HG03460 (cell line): ENCODE data around the gene ZNF276.

Experiments used
- ATAC-seq: cut with Tn5 transposase; IDR thresholded peaks from one replicate; pipeline ENCODE4 v1.9.1; 2021; ENCODE audit not compliant: unreplicated experiment

Gene ZNF276

DNA sequence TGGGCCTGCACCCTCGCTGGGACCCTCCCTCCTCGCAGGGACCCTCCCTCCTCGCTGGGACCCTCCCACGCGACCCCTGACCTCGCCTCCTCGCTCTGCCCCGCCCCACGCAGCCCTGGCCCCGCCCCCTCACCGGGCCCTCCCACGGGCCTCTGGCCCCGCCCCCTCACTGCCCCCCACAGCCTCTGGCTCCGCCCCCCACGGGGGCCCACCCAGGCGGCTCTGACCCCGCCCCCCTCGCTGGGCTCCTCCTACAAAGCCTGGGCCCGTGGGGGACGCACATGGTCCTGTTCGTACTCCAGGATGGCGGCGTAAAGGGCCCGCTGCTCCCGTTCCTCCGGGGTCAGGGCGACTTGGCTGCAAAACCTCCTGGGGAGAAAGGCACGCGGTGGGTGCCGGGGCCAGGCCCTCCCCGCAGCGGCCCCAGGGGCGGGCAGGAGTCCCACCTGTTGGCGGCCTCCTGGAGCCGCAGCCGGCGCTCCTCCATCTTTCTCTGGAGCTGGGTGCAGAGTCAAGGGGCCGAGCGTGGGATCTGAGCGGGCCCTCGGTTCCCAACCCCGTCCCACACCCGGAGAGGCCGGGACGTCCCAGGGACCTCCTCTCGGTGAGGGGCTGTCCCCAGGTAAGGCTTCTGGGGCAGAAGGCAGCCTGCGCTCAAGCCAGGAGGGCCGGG lies 9.6 kb upstream of the ZNF276 start:
- ATAC-seq = peak; percentile 58

DNA sequence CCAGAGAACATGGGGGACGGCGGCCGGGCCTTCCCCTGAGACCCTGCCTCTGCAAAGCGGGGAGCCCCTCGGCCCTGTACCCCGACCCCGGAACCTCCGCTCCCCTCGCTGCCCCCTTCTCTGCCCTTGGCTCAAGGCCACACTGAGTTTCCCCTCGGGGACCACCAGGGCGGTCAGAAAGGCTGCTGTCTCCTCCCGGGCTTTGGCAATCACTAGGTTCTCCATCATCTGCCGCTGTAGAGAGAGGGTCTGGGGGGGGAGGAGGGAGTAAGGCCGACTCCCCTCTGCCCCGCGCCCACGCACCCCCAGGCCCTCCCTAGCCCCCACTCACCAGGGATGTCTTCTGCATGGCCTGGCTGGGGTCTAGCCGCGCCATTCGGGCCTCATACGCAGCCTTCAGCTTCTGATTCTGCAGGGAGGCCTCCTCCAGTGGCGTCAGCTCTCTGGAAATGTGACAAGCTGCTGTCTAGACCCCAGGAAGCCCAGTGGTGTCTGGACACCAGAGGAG lies 9.0 kb upstream of the ZNF276 start:
- peak; percentile 22 for ATAC-seq

DNA sequence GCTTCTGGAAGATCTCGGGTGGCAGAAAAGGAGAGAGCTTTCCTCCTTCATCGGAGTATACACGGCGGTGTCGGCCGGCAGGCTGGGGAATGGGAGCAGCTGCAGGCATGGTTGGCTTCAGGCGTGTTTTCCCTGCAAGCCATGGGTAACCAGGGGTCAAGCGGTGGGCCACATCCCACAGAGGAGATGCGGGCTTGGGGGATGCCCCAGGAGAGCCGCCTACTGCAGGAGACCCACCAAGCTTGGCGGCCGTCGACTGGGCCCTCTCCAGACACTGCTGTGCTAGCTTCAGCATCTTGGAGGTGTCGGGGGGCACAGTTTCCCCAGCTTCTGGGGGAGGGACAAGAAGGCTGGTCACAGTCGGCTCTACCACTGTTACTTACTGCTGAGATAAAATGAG lies 4.8 kb upstream of the ZNF276 start:
- ATAC-seq = no peak

DNA sequence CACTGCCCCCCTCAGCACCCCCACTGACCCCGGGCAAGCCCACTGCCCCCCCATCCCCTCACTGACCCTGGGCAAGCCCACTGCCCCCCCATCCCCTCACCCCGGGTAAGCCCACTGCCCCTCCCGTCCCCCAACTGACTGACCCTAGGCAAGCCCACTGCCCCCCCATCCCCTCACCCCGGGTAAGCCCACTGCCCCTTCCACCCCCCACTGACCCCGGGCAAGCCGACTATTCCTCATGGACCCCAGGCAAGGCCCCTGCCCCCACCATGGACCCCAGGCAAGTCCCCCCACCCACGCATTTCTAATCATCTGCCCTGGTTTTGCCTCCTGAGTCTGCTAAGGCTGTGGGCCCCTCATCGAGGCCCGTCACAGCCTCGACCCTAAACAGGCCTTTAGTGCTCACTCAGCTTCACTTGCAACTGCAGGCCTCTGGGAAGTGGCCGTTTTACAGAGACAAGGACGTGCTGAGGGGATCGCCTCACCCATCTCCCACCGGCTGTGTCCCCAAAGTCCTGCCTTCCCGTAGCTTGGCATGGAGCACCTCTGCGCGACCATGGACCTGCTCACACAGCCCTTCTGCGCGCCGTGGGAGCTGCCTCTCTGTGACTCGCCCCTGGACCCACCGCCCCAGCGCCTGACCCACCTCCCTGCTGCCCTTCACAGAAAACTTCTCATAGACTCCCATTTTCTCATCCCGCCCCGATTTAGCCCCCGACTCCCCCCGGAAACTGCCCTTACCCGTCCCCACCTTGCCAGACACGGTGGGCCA lies 4.2 kb upstream of the ZNF276 start:
- ATAC-seq = no peak

DNA sequence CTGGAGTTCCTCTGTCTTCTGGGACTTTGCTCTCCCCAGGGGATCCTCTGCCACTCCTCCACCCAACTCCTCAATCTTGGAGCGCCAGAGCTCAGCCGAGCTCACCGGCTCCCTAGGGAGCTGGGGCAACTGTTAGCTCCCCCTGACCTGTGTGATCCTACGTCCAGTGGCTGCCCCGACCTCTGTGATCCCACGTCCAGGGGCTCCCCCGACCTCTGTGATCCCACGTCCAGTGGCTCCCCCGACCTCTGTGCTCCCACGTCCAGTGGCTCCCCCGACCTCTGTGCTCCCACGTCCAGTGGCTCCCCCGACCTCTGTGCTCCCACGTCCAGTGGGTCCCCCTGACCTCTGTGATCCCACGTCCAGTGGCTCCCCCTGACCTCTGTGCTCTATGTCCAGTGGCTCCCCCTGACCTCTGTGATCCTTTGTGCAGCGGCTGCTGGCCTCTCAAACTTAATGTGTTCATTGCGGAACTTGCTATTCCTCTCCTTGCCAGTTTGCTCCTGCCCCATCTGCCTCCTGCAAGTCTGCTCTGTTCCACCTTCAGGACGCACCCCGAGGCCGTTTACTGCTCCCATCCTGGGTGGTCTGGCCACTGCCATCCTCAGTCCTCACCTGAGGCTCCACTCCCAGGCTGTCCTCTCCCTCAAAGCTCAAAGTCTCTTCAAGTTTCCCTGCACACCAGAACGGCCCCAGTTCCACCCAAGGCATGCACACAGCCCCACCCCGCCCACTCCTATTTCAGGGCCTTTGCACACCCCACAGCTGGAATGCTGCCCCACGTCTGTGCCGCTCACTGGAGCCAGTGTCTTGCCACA lies 3.4 kb upstream of the ZNF276 start:
- ATAC-seq = no peak

DNA sequence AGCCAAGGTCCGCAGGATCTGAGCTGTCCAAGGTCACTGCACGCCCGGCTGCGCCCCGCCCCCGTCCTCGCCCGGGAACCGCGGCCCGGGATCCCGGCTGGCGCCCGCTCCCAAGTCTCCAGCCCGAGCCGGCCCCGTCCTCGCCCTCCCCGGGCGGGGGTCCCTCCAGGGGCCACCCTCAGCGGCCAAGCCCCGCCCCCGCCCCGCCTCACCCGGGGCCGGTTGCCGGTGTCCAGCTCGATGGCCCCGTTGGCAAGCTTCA lies 855 bp upstream of the ZNF276 start:
- peak; percentile 3 for ATAC-seq

DNA sequence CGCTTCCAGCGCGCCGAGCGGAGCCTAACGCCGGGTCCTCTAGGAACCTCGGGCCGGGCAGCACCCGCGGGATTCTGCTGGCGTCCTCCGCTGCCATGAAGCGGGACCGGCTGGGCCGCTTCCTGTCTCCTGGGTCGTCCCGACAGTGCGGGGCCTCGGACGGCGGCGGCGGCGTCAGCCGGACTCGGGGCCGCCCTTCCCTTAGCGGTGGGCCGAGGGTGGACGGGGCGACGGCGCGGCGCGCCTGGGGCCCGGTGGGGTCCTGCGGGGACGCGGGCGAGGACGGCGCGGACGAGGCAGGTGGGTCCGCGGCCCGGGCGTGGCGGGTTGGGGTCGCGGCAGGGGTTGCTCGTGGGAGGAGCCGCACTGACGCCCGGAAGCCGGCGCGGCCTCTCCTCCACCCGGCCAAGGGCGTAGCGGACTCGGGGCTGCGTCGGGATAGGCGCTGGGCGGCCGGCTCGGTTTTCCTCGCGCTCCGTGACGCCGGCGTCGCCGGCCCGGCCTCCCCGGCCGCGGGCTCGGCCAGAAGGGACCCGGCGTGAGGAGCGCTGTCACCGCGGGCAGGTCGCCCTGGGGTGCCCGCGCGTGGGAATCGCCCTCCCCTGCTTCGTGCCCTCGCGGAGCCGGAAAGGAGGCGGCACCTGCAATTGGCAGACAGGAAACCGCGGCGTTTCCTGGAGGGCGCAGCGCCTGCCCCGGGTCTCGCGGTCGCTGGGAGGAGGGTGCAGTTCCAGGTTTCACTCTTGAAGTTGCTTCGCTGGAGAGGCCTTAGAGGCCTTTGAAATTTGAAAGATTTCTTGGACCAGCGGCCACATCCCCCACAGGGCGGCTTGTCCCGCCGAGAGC lies 432 bp downstream of the ZNF276 start:
- peak; percentile 30 for ATAC-seq

DNA sequence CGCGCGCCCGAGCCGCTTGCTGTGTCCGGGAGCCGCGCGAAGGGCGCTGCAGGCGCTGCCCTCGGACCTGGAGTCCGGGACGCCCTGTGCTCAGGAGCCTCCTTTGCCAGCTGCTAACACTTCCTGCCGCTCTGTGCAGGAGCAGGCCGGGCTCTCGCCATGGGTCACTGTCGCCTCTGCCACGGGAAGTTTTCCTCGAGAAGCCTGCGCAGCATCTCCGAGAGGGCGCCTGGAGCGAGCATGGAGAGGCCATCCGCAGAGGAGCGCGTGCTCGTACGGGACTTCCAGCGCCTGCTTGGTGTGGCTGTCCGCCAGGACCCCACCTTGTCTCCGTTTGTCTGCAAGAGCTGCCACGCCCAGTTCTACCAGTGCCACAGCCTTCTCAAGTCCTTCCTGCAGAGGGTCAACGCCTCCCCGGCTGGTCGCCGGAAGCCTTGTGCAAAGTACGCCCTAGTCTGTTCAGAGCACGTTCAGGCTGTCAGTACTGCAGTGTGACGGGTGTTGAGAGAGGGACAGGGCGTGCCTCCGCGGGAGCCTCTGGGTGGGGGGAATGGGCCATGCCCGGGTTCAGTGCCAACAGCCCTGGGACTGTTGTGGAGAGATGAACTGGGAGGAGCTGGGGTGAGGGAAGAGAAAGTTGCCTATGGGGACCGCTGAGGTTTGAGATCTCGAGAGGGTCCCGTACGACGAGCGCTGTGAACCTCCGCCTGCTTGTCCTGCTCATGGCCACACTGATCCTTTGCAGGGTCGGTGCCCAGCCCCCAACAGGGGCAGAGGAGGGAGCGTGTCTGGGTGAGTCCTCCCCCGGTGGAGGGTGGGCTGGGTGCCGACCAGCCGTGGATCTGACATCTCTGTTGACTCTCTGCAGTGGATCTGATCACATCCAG lies 1.3 kb downstream of the ZNF276 start:
- ATAC-seq = no peak

DNA sequence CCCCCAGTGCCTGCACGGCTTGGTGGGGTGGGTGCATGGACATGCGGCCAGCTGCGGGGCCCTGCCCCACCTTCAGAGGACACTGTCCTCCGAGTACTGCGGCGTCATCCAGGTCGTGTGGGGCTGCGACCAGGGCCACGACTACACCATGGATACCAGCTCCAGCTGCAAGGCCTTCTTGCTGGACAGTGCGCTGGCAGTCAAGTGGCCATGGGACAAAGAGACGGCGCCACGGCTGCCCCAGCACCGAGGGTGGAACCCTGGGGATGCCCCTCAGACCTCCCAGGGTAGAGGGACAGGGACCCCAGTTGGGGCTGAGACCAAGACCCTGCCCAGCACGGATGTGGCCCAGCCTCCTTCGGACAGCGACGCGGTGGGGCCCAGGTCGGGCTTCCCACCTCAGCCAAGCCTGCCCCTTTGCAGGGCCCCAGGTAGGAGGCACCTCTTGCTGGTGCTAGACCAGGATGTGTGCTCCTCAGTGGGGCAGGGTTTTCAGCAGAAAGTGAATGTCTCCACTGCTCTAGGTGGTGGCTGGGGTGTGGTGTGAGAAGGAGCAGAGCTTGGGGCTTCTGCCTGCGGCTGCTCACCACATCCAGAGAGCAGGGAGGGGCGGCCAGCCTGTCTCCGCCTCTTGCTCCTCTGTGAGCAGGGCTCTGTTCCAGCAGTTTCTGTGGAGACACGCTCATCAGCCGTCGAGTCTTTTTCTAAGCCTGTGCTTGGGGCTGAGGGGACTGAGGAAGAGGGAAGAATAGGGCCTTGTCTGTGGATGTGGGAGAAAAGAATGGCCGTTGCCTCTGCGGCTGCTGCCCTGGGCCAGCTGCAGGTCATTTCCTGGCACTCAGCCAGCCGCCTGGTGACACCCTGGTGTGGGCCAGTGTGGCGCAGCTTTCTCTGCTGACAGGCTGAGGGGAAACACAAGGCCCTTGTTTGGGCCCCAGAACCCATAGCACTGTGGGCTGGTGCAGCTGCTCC lies 2.2 kb downstream of the ZNF276 start:
- no peak for ATAC-seq

DNA sequence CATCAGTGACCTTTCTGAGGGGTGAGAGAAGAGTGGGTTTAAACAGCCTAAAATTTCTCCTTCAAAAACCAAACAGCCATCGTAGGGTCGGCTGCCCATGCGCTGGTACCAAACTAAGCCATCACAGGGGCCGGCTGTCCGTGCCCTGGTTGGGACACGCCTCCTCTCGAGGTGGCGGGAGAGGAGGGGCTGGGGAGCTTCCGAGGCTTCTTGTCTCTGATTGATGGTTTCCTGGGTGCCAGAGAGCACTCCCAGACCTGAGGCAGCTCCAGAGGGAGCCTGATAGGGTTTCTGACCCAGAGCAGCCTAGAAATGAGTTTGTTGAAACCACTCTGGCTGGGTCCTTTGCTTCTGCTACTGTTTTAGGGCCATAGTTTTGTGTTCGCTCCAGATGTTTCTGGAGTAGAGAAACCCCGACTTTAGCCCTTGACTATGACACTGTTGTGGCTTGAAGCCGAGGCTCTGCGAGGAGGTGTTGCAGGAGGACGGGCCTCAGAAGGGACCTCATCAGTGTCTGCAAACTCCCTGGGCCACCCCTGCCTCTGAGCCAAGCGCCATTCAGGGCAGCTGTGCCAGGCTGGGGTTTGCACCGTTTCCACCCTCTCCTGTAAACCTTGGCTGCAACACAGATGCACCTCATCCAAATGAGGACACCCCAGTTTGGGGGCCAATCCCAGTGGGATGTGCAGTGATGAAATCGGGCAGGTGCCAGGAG lies 6.2 kb downstream of the ZNF276 start:
- no peak for ATAC-seq

DNA sequence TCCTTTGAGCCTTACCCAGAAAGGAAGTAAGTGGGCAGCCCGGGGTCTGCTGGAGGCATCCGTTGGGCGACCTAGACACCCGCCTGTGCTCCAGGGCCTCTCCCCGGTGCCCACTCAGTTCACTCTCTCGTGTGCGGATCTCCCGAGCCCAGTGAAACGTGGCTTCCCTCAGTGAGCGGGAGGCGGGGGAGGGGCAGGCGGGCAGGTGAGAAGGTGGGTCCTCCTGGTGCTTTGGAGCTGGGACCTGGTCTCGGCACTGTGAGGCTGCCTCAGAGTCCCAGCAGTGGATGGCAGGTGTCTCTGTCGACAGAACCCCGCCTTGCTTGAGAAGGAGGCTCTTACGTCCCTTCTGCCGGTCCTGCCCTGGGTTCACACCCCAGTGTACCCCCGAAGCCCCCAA lies 8.0 kb downstream of the ZNF276 start:
- ATAC-seq = no peak

DNA sequence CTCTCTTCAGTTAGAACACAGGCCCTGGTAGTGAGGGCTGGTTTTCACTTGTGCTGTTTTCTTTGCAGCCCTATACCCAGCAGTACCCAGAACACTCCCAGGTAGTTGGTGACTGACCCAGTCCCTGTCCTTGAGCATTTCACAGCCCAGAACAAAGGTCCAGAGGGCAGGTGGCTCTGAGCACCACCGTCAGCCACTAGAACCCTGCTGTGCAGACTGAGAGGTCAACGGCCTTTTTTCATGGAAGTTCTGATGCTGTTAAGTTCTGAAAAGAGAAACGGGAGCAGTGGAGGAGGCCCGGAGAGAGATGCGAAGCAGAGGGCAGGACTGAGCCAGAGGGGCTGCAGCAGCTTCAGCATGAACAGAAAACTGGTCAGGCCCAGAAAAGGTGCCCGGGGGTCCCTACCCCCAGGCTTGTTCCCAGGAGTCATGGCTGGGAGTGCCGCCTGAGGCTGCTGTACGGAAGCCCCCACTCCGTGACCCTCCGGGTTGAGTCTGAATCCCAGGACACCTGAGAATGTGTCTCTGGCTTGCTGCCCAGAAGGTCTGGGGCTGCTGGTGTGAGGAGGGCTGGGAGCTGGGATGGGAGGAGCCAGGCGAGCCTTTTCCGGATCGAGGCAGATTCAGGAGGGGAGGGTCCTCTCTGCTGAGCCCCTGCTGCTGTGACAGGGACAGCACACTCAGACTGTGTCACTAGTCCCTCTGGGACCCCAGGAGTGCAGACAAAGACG lies 8.7 kb downstream of the ZNF276 start:
- no peak for ATAC-seq

DNA sequence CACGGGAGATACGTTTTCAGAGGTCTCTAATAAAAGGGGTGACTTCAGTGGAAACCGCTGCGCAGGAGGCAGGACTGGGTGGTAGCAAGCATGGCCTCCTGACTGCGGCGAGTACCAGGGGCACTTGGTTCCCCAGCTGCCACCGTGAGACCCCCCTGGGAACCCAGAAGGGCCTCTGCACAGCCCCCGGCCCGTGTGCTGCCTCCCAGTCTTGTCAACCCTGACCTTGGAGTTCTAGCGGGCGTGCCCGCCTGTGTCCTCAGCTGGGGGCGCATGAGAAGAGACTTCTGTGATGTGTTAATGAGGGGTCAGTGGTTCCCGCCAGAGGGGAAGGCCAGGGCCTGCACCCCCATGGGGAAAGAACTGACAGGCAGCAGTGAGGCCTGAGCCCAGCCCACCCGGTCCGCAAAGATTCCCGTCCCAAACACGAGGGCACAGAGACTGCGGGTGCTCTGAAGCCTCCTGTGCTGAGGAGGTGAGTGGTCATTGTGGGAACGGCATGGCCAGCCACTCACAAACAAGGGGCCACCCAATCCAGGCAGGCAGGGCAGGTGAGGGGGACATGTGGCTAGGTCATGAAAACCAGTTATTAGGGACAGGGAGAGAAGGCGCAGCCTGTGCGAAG lies 9.4 kb downstream of the ZNF276 start:
- ATAC-seq = no peak

DNA sequence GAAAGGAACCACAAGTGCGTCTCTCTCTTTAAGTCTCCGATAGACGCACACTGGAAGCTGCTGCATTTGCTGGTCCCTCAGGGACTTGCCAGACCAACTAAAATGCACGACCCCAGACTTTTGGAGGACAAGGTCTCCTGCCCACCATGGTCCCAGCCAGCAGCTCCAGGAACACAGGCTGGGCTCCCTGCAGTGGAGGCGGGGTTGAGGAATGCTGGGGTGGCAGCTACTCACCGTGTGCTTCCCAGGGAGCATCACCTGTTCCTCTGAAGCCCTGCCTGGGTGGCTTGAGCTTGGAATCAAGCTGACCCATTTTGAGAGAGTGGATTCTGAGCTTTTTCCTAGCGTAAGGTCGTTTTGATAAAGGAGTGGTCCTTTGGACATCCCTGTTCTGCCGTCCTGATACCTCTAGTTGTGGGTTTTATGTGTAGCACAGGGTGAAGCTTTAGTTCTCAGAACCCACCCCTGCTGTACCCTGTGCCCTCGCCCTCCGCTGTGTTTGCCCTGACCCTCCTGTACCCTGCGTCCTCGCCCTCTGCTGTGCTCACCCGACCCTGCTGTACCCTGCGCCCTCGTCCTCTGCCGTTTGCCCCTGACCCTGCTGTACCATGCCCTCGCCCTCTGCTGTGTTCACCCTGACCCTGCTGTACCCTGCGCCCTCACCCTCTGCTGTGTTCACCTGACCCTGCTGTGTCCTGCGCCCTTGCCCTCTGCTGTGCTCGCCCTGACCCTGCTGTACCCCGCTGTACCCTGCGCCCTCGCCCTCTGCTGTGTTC lies 11.0 kb downstream of the ZNF276 start:
- no peak for ATAC-seq

DNA sequence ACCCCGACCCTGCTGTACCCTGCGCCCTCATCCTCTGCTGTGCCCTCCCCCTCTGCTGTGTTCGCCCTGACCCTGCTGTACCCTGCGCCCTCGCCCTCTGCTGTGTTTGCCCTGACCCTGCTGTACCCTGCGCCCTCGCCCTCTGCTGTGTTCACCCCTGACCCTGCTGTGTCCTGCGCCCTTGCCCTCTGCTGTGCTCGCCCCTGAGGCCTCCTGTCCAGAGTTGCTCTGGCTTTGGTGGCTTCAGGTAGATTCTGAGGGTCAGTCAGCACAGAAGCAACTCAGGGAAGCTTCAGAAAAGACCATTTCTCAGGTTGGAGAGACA lies 11.5 kb downstream of the ZNF276 start:
- ATAC-seq = no peak

DNA sequence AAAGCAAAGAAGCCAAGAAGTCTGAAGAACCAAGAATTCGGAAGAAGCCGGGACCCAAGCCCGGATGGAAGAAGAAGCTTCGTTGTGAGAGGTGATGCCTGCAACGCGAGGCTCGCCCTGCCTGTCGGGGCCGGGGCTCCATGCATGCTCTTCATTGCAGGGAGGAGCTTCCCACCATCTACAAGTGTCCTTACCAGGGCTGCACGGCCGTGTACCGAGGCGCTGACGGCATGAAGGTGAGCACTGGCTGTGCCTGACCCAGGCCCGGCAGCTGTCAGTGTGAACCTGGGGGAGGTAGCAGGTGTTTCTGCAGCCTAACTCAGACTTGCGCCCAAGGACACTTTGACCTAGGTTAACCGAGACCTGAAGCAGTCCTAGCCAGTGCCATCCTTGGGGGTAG lies 12.0 kb downstream of the ZNF276 start:
- ATAC-seq = no peak

DNA sequence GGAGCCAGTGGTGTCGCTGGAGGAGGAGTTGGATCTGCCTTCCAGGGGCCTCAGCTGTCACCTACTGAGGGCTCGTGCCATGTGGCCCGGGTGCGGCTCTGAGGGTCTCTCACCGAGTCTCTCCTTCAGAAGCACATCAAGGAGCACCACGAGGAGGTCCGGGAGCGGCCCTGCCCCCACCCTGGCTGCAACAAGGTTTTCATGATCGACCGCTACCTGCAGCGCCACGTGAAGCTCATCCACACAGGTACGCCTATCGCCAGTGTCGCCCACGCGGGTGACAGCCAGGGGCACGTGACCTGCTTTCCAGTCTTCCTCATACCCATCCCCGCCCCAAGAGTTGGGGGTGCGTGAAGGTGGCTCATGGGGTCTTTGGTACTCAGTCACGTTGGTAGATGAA lies 12.5 kb downstream of the ZNF276 start:
- ATAC-seq = no peak
